ENCODE measurements around the gene PIGL. TPM values are rescaled to one million over a fixed set of nuclear protein-coding genes. Genes with fewer than 3 reads are reported as not detected.
"Not testable (repeated sequence)": the region's sequence is repeated elsewhere in the genome, so short reads cannot be mapped to it uniquely, and the experiment has no call there.

The PIGL gene
- total and polyA plus RNA-seq, 2 donors: 16.7 to 33.2 TPM

- 92% methylated on average over 3 of the region's 3 CpGs for WGBS
- DNase-seq (ENCODE audit: extremely low spot score): no peak
- Histone ChIP-seq H3K27ac (ENCODE audit: low read depth) (no peak overlapping the region), H3K4me1 (ENCODE audit: insufficient read depth) (no peaks in the 10 kb centered on the region), H3K36me3 (ENCODE audit: insufficient read depth) (no peaks in the 10 kb centered on the region), H3K4me3 (ENCODE audit: low read depth, low read length) (no peak overlapping the region)
Measured at GRCh38 chr17:16293931-16294330, 76.9 kb downstream of the PIGL start.

- Histone ChIP-seq H3K36me3 (ENCODE audit: insufficient read depth) (no peaks in the 10 kb centered on the region), H3K27ac (ENCODE audit: low read depth) (no peak overlapping the region), H3K4me1 (ENCODE audit: insufficient read depth) (no peaks in the 10 kb centered on the region), H3K4me3 (ENCODE audit: low read depth, low read length) (no peak overlapping the region)
- DNase-seq (ENCODE audit: extremely low spot score): no peak
- WGBS: 93% methylated on average over 2 of the region's 2 CpGs
Measured at GRCh38 chr17:16294560-16294959, 77.5 kb downstream of the PIGL start.

GRCh38 chr17:16296072-16296471 is 79.1 kb downstream of the PIGL start:
- H3K4me3 ChIP-seq (ENCODE audit: low read depth, low read length); H3K4me1 ChIP-seq (ENCODE audit: insufficient read depth); H3K27ac ChIP-seq (ENCODE audit: low read depth); H3K36me3 ChIP-seq (ENCODE audit: insufficient read depth); DNase-seq (ENCODE audit: extremely low spot score): not testable (repeated sequence)
- WGBS: 94% methylated on average over 3 of the region's 3 CpGs

- Histone ChIP-seq H3K4me3 (ENCODE audit: low read depth, low read length) (no peak overlapping the region), H3K27ac (ENCODE audit: low read depth) (no peak overlapping the region), H3K4me1 (ENCODE audit: insufficient read depth) (no peaks in the 10 kb centered on the region), H3K36me3 (ENCODE audit: insufficient read depth) (no peaks in the 10 kb centered on the region)
- WGBS: 80% methylated on average over 11 of the region's 11 CpGs
- DNase-seq (ENCODE audit: extremely low spot score): no peak
Measured at GRCh38 chr17:16297367-16298139, 80.5 kb downstream of the PIGL start.

- Histone ChIP-seq H3K4me3 (ENCODE audit: low read depth, low read length) (no peak overlapping the region), H3K4me1 (ENCODE audit: insufficient read depth) (no peaks in the 10 kb centered on the region), H3K27ac (ENCODE audit: low read depth) (no peak overlapping the region), H3K36me3 (ENCODE audit: insufficient read depth) (no peaks in the 10 kb centered on the region)
- DNase-seq (ENCODE audit: extremely low spot score): no peak
- 92% methylated on average over 1 of the region's 1 CpG for WGBS
Measured at GRCh38 chr17:16298140-16298662, 81.2 kb downstream of the PIGL start.

GRCh38 chr17:16300554-16300953 is 83.5 kb downstream of the PIGL start:
- H3K27ac ChIP-seq (ENCODE audit: low read depth): no peak overlapping the region
- H3K4me1 ChIP-seq (ENCODE audit: insufficient read depth): no peaks in the 10 kb centered on the region
- H3K36me3 ChIP-seq (ENCODE audit: insufficient read depth): no peaks in the 10 kb centered on the region
- 96% methylated on average over 3 of the region's 3 CpGs for WGBS
- DNase-seq (ENCODE audit: extremely low spot score): no peak
- no peak overlapping the region for H3K4me3 ChIP-seq (ENCODE audit: low read depth, low read length)

- no peak overlapping the region for H3K4me3 ChIP-seq (ENCODE audit: low read depth, low read length)
- no peak for DNase-seq (ENCODE audit: extremely low spot score)
- H3K27ac ChIP-seq (ENCODE audit: low read depth): no peak overlapping the region
- no peaks in the 10 kb centered on the region for H3K36me3 ChIP-seq (ENCODE audit: insufficient read depth)
- no peaks in the 10 kb centered on the region for H3K4me1 ChIP-seq (ENCODE audit: insufficient read depth)
- 94% methylated on average over 13 of the region's 13 CpGs for WGBS
Measured at GRCh38 chr17:16301963-16302855, 85.2 kb downstream of the PIGL start.

- H3K4me1 ChIP-seq (ENCODE audit: insufficient read depth): no peaks in the 10 kb centered on the region
- DNase-seq (ENCODE audit: extremely low spot score): no peak
- no peak overlapping the region for H3K4me3 ChIP-seq (ENCODE audit: low read depth, low read length)
- 75% methylated on average over 4 of the region's 4 CpGs for WGBS
- H3K36me3 ChIP-seq (ENCODE audit: insufficient read depth): no peaks in the 10 kb centered on the region
- H3K27ac ChIP-seq (ENCODE audit: low read depth): no peak overlapping the region
Measured at GRCh38 chr17:16302856-16303255, 85.8 kb downstream of the PIGL start.

GRCh38 chr17:16304830-16305229 is 87.8 kb downstream of the PIGL start:
- DNase-seq (ENCODE audit: extremely low spot score): no peak
- no peaks in the 10 kb centered on the region for H3K36me3 ChIP-seq (ENCODE audit: insufficient read depth)
- WGBS: 75% methylated on average over 3 of the region's 3 CpGs
- H3K4me3 ChIP-seq (ENCODE audit: low read depth, low read length): no peak overlapping the region
- no peaks in the 10 kb centered on the region for H3K4me1 ChIP-seq (ENCODE audit: insufficient read depth)
- no peak overlapping the region for H3K27ac ChIP-seq (ENCODE audit: low read depth)

- Histone ChIP-seq H3K4me3 (ENCODE audit: low read depth, low read length) (no peak overlapping the region), H3K4me1 (ENCODE audit: insufficient read depth) (no peaks in the 10 kb centered on the region), H3K36me3 (ENCODE audit: insufficient read depth) (no peaks in the 10 kb centered on the region), H3K27ac (ENCODE audit: low read depth) (no peak overlapping the region)
- DNase-seq (ENCODE audit: extremely low spot score): no peak
- WGBS: 88% methylated on average over 8 of the region's 8 CpGs
Measured at GRCh38 chr17:16306211-16306610, 89.2 kb downstream of the PIGL start.

GRCh38 chr17:16312061-16312460 is 95.1 kb downstream of the PIGL start:
- not testable (repeated sequence) for H3K27ac ChIP-seq (ENCODE audit: low read depth); H3K36me3 ChIP-seq (ENCODE audit: insufficient read depth); H3K4me3 ChIP-seq (ENCODE audit: low read depth, low read length); DNase-seq (ENCODE audit: extremely low spot score); H3K4me1 ChIP-seq (ENCODE audit: insufficient read depth)
- 96% methylated on average over 34 of the region's 34 CpGs for WGBS

- Histone ChIP-seq H3K36me3 (ENCODE audit: insufficient read depth) (no peaks in the 10 kb centered on the region), H3K4me3 (ENCODE audit: low read depth, low read length) (no peak overlapping the region), H3K27ac (ENCODE audit: low read depth) (no peak overlapping the region), H3K4me1 (ENCODE audit: insufficient read depth) (no peaks in the 10 kb centered on the region)
- 74% methylated on average over 7 of the region's 7 CpGs for WGBS
- DNase-seq (ENCODE audit: extremely low spot score): no peak
Measured at GRCh38 chr17:16313139-16314090, 96.4 kb downstream of the PIGL start.

- DNase-seq (ENCODE audit: extremely low spot score): no peak
- H3K36me3 ChIP-seq (ENCODE audit: insufficient read depth): no peaks in the 10 kb centered on the region
- no peaks in the 10 kb centered on the region for H3K4me1 ChIP-seq (ENCODE audit: insufficient read depth)
- H3K27ac ChIP-seq (ENCODE audit: low read depth): no peak overlapping the region
- no peak overlapping the region for H3K4me3 ChIP-seq (ENCODE audit: low read depth, low read length)
Measured at GRCh38 chr17:16314189-16314588, 97.2 kb downstream of the PIGL start.

Measured in urinary bladder (tissue), 4 donors.